Heart right ventricle (tissue), 16 donors: ENCODE data around the gene MICALL2. TPM values are rescaled to one million over a fixed set of nuclear protein-coding genes. Genes with fewer than 3 reads are reported as not detected.

ENCODE experiments used
- ATAC-seq, 8 donors: fragments of 200-7000 bp; cut with Tn5 transposase; one replicate each; pipeline ENCODE4 v1.9.1; 2020; ENCODE audit warnings: mild to moderate bottlenecking in 8 of 8, moderate library complexity in 8 of 8, moderate number of reproducible peaks in 1 of 8
- DNase-seq, 2 donors: peaks; one replicate each; pipeline ENCODE4 v3.0.0-alpha.2; 2020
- H3K27ac ChIP-seq, 10 donors: fragments of 200-600 bp; sonication (generic) in 2 of 10; one replicate each; pipeline versions ENCODE4 v1.5.0 to v1.8.0; 2020 to 2022; ENCODE audit warnings: mild to moderate bottlenecking in 3 of 10
- H3K27me3 ChIP-seq, 7 donors: fragments of 200-600 bp; one replicate each; pipeline ENCODE4 v1.8.0; 2021 to 2022; ENCODE audit warnings: mild to moderate bottlenecking in 2 of 7
- H3K36me3 ChIP-seq, 9 donors: fragments of 200-600 bp; sonication (generic) in 1 of 9; one replicate each; pipeline versions ENCODE4 v1.5.0 to v1.8.0; 2020 to 2022; ENCODE audit warnings: mild to moderate bottlenecking in 2 of 9
- H3K4me1 ChIP-seq, 9 donors: fragments of 200-600 bp; sonication (generic) in 1 of 9; one replicate each; pipeline versions ENCODE4 v1.5.0 to v1.8.0; 2020 to 2022; ENCODE audit warnings: mild to moderate bottlenecking in 4 of 9
- H3K4me3 ChIP-seq, 10 donors: fragments of 200-600 bp; sonication (generic) in 2 of 10; one replicate each; pipeline versions ENCODE4 v1.5.0 to v1.8.0; 2020 to 2022; ENCODE audit warnings: mild to moderate bottlenecking in 7 of 10, moderate library complexity in 2 of 10
- H3K9me3 ChIP-seq, 11 donors: fragments of 200-600 bp in 10 of 11; sonication (generic) in 2 of 11; one replicate each; pipeline versions ENCODE4 v1.5.0 to v1.8.0; 2013 to 2022; ENCODE audit warnings: mild to moderate bottlenecking in 2 of 11, control low read depth in 1 of 11, moderate library complexity in 1 of 11
- WGBS, 2 donors: extraction: QIAGEN DNeasy Blood & Tissue Kit; methylation state at CpG; one replicate each; pipeline ENCODE4 v1.1.7; 2013; ENCODE audit warnings: inconsistent platforms in 1 of 2; 5-methylcytosine and 5-hydroxymethylcytosine counted together
- intact Hi-C, 10 donors: fragments of 100-400 bp; cut with DNase I; formaldehyde crosslinking; loops; one replicate each; pipeline versions ENCODE4 v1.11.1 to v1.14.2; 2022
- polyA plus RNA-seq, 2 donors: library from polyadenylated mRNA; stranded (reverse); fragments of 200-250 nt; gene quantifications; one replicate each; pipeline ENCODE4 v1.2.3, GENCODE V29; 2013
- total RNA-seq, 10 donors: library from RNA; stranded (reverse); fragmentation: NEBNext Ultra II Directional in 3 of 10; extraction: Animal tissue kit (Norgen Biotek cat#: 25700) in 3 of 10; gene quantifications; one replicate each; pipeline versions ENCODE4 v1.2.1 to v1.2.4, GENCODE V29; 2021 to 2023
- TF ChIP-seq, protein P1 (sequence below), 9 donors: fragments of 200-600 bp; sonication (generic) in 2 of 9; IDR thresholded peaks; one replicate each; pipeline versions ENCODE4 v1.5.0 to v1.8.0; 2021 to 2022; ENCODE audit warnings: antibody characterized with exemption in 9 of 9, mild to moderate bottlenecking in 5 of 9, moderate library complexity in 1 of 9
- donor health status: Arrhythmogenic right ventricular cardiomyopathy.
- donor health status: ischemic (EF 13 %, LVEDD 7.1; RV severe dilation, severe dysfunction).
- donor health status: healthy with polysubstance abuse.
- donor health status: DM: no; HTN: yes; CAD: no.
- donor health status: DM: no; HTN: no; CAD: no.
- donor health status: ischemic (EF 25% LVEDD 6.9; RV normal size, moderate dysfunction).
- donor health status: ischemic (EF 25% LVEDD 5.7; RV mildly dilated, moderate dysfunction).
- donor health status: healthy.
- donor health status: DM: yes; HTN: yes; CAD: no.
- donor health status: Ischemic cardiomyopathy.
- donor health status: ischemic (EF 35%, LVEDD 5.7; RV mildly dilated, moderate dysfunction).
- donor health status: nonischemic (EF 11% LVEDD 7.7; RV severe dilation, severe dysfunction).
- donor health status: DM: yes; HTN: yes; CAD: no.
- donor health status: PGD.
- donor health status: ischemic (EF 29% LVEDD 5.4; RV normal size, mild dysfunction).
- donor health status: nonischemic (EF 23%, LVEDD 6.1; RV moderate dilation, normal function).

The MICALL2 gene
- total and polyA plus RNA-seq, 12 donors: 4.6 to 38.3 (median 8.7) TPM

GRCh38 chr7:1495564-1496242, 36.4 kb upstream of the MICALL2 start:
- 90 to 94% methylated on average over 33 to 34 of the region's 34 CpGs for WGBS, 2 donors
- Histone ChIP-seq H3K4me3 (no peak overlapping the region), H3K4me1 (no peaks in the 10 kb centered on the region), H3K36me3 (peaks cover 0 to 98% (median 66%) of the 10 kb centered on the region in 9 donors), H3K27me3 (no peaks in the 10 kb centered on the region), H3K9me3 (no peaks in the 10 kb centered on the region), H3K27ac (no peak overlapping the region)
- TF ChIP-seq, protein P1, sequence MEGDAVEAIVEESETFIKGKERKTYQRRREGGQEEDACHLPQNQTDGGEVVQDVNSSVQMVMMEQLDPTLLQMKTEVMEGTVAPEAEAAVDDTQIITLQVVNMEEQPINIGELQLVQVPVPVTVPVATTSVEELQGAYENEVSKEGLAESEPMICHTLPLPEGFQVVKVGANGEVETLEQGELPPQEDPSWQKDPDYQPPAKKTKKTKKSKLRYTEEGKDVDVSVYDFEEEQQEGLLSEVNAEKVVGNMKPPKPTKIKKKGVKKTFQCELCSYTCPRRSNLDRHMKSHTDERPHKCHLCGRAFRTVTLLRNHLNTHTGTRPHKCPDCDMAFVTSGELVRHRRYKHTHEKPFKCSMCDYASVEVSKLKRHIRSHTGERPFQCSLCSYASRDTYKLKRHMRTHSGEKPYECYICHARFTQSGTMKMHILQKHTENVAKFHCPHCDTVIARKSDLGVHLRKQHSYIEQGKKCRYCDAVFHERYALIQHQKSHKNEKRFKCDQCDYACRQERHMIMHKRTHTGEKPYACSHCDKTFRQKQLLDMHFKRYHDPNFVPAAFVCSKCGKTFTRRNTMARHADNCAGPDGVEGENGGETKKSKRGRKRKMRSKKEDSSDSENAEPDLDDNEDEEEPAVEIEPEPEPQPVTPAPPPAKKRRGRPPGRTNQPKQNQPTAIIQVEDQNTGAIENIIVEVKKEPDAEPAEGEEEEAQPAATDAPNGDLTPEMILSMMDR (IDR thresholded peaks at IDR 0.05): no peak
- intact Hi-C loops: no loop called here
- DNase-seq (no peak), ATAC-seq (no peak)

- WGBS, 2 donors: 94% methylated on average over 27 of the region's 27 CpGs
- no peak for DNase-seq
- TF ChIP-seq, protein P1 (IDR thresholded peaks at IDR 0.05): no peak
These were observed 35.7 kb upstream of the MICALL2 start for GRCh38 chr7:1494866-1495563.

DNA sequence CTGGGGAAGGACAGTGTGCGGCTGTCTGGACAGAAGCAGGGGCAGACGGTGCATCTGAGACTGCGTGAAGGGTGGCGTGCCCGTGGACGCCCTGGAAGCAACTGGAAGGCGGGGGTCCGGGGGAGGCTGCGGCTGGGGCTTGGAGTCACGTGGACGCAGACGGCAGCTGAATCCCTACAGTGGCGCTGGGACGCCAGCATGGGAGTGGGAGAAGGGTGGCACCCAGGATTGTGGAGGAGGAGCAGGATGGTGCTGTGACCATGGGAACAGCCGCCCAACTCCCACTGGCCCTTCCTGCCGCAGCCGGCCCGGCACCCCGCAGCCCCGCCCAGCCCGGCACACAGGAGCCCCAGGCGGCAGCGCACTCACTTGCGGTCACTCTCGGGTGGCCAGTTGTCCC, 35.2 kb upstream of the MICALL2 start:
- Histone ChIP-seq H3K27ac (no peak overlapping the region), H3K4me1 (no peaks in the 10 kb centered on the region), H3K9me3 (no peaks in the 10 kb centered on the region), H3K4me3 (no peak overlapping the region), H3K27me3 (no peaks in the 10 kb centered on the region), H3K36me3 (peaks cover 0 to 98% (median 65%) of the 10 kb centered on the region in 9 donors)
- intact Hi-C loops: no loop called here
- ATAC-seq: no peak
- 91 to 93% methylated on average over 25 of the region's 25 CpGs for WGBS, 2 donors
- DNase-seq: no peak
- TF ChIP-seq, protein P1 (IDR thresholded peaks at IDR 0.05): no peak

More at GRCh38 chr7:1494866-1495563, 35.7 kb upstream of the MICALL2 start:
- no peak for ATAC-seq
- intact Hi-C loops: no loop called here
- Histone ChIP-seq H3K36me3 (peaks cover 0 to 98% (median 66%) of the 10 kb centered on the region in 9 donors), H3K4me1 (no peaks in the 10 kb centered on the region), H3K27me3 (no peaks in the 10 kb centered on the region), H3K4me3 (no peak overlapping the region), H3K27ac (no peak overlapping the region), H3K9me3 (no peaks in the 10 kb centered on the region)

GRCh38 chr7:1493571-1493970, 34.3 kb upstream of the MICALL2 start:
- Histone ChIP-seq H3K4me3 (no peak overlapping the region), H3K9me3 (no peaks in the 10 kb centered on the region), H3K27ac (no peak overlapping the region), H3K4me1 (no peaks in the 10 kb centered on the region), H3K36me3 (peaks cover 0 to 98% (median 65%) of the 10 kb centered on the region in 9 donors), H3K27me3 (no peaks in the 10 kb centered on the region)
- DNase-seq: no peak
- 94 to 97% methylated on average over 26 of the region's 26 CpGs for WGBS, 2 donors
- no peak for ATAC-seq
- intact Hi-C loops: no loop called here
- TF ChIP-seq, protein P1 (IDR thresholded peaks at IDR 0.05): no peak
